Fibroblast of pulmonary artery (primary cell): Measurements from ENCODE around the gene ANKIB1.

Experiments used
- DNase-seq: peaks from one replicate; pipeline ENCODE4 v3.0.0-alpha.2; 2010; ENCODE audit warnings: low read depth
- H3K4me3 ChIP-seq: replicated peaks from 2 replicates; pipeline ENCODE4 v1.5.1; 2011; ENCODE audit warnings: low read depth, mild to moderate bottlenecking, control low read depth, low read length, moderate library complexity
- TF ChIP-seq, protein P1 (sequence below): IDR thresholded peaks from 2 replicates; pipeline ENCODE4 v1.5.1; 2011; ENCODE audit warnings: mild to moderate bottlenecking, control low read depth, low read length, inconsistent platforms; ENCODE audit errors: missing control alignments

ANKIB1 gene

DNA sequence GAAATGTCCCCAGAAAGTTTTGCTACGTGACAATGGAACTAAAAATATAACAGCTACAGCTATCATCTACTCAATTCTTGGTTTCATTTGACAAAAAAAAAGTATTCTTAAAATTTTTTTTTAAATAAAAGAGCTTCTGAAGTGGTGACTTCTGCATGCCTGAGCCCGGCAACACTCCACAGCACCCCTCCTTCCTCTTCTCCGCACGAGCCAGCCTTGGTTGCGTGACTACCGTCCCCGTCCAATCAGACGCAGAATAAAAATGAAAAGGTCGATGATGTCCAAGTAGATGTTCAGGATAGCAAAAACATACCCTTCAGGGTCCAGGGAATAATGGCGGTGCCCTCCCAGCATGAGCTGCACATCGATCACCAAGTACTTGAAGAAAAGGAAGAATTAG is 167.0 kb downstream of the ANKIB1 start:
- no peak for DNase-seq
- TF ChIP-seq, protein P1, sequence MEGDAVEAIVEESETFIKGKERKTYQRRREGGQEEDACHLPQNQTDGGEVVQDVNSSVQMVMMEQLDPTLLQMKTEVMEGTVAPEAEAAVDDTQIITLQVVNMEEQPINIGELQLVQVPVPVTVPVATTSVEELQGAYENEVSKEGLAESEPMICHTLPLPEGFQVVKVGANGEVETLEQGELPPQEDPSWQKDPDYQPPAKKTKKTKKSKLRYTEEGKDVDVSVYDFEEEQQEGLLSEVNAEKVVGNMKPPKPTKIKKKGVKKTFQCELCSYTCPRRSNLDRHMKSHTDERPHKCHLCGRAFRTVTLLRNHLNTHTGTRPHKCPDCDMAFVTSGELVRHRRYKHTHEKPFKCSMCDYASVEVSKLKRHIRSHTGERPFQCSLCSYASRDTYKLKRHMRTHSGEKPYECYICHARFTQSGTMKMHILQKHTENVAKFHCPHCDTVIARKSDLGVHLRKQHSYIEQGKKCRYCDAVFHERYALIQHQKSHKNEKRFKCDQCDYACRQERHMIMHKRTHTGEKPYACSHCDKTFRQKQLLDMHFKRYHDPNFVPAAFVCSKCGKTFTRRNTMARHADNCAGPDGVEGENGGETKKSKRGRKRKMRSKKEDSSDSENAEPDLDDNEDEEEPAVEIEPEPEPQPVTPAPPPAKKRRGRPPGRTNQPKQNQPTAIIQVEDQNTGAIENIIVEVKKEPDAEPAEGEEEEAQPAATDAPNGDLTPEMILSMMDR = no peak
- no peak overlapping the region for H3K4me3 ChIP-seq

DNA sequence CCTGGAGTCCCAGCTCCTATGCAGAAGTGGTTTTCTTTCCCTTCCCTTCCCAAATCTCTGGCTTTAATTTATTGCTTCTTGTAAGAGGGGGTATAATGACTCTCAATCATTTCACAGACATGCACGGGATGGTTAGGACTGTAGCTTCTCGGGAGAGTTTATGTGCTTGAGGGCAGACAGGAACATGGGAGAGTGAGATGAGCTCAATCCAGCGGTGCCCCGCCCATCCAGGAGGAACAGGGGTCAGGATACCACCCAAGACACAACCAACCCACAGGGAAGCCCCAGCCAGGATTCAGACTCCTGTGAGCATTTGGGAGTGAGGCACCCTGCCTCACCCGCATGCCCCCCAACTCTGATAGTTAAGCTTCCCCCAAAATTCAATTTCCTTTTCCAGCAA is 167.8 kb downstream of the ANKIB1 start:
- H3K4me3 ChIP-seq = no peak overlapping the region
- DNase-seq = no peak
- TF ChIP-seq, protein P1 = no peak

DNA sequence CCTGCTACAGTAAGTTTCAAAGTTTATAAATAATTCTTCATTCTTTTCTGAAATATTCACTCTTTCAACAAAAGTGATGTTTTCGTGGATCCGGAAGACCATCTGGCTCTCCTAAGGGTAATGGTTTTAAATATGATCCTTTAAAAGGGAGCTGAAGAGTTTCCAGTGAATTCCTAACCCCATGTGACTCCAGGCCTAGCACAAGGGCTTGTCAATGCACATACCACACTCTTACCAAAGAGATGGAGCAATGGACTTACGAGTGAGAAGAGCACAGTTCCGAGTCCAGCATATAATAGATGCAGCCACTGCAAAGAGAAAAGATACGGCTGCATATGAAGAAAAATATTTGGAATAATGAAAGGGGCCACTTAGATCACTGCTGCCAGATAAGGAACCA is 169.5 kb downstream of the ANKIB1 start:
- TF ChIP-seq, protein P1 = no peak
- H3K4me3 ChIP-seq = no peak overlapping the region
- DNase-seq = no peak

DNA sequence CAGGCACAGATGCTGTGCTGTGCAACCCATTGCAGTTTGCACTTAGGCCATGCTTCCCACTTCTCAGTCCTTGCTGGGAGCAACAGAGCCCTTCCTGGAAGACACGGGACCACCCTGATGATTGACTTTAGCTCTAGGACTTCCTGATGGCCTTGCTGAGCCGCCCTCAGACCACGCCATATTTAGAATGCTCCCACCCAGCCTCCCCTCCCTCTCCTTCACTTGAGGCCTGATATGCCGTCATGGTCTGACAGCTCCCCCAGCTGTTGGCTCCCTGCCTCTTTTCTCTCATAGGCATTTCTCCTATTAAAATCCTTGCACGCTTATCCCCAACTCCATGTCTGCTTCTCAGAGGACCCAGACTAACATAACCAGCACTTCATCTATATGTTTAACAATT is 172.1 kb downstream of the ANKIB1 start:
- no peak overlapping the region for H3K4me3 ChIP-seq
- TF ChIP-seq, protein P1 = no peak
- DNase-seq = no peak

DNA sequence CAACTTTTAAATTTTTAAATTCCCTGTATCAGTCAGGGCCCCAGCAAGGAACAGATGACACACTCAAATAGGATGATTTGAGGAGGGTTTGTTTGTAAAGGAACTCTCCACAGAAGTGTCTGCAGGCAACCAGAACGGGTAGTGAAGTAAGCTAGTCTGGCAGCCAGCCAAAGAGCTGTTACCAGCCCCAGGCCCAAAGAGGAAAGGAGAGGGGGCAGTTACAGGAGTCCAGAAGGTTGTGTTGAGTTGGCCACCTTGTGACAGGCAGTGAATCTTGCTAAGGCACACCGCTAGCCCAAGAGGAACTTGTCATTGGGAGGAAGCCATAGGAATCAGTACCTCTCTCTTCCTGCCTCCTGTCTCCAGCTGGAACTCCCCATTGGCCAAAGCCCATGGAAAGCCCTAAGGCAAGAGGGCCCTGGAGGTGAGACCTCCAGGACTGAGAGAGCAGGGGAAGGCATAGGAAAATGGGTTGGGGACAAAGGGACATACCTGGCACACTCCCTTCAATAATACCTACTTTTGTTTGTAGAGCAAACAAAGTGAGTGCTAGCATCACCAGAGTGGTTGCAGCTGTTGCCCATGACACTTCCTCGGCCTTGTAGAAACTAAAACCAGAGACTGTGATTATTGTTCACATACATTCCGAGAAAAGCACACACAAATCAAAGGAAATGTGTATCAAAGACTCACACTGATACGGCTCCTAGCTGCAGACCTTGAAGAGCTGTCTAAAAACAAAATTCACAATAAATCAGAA is 176.1 kb downstream of the ANKIB1 start:
- TF ChIP-seq, protein P1 = no peak
- H3K4me3 ChIP-seq = no peak overlapping the region
- peak; percentile 17 for DNase-seq

DNA sequence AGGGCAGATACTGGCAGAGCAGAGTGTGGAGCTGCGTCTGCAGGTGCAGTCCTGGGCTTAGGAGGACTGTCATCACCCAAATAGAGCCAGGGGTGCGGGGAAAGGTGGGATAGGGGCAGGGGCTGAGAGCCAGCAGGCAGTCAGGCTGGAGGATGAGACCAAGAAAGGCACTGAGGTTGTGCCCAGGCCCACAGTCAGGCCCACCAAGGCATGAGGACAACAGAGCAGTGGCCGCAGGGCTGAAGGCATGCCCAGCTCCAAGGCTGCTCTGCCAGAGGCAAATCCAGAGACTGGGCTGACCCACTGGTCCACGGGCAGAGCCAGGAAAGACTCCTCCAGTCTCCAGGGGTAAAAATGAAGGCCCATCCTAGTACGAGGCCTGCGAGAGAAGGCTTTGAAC is 177.2 kb downstream of the ANKIB1 start:
- TF ChIP-seq, protein P1 = no peak
- no peak for DNase-seq
- H3K4me3 ChIP-seq = no peak overlapping the region

DNA sequence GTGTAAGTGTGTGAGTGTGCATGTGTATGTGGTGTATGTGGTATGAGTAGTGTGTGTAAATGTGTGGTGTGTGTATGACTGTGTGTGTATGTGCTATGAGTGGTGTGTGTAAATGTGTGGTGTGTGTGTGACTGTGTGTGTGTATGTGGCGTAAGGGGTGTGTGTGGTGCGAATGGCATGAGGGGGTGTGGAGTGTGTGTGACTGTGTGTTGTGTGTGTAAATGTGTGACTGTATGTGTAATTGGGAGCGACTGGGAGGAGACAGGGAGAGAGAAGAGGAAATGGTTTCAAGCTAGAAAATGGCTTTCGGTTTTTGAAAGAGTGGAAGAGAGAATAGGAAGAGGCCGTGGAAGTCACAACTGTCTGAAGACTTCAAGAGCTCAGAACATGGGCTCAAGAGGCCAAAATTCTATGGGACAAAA is 177.9 kb downstream of the ANKIB1 start:
- no peak for DNase-seq
- no peak overlapping the region for H3K4me3 ChIP-seq
- TF ChIP-seq, protein P1 = no peak
